Caco-2 (cell line): Measurements from ENCODE around the gene CNTD1. TPM values are rescaled to one million over a fixed set of nuclear protein-coding genes. Genes with fewer than 3 reads are reported as not detected.
A peak's percentile ranks its signal among the peaks of the same experiment; 100 is the strongest.

Source experiments
- BruUV-seq: library from RNA; stranded (reverse); fragments of 400-500 nt; replicated peaks from 2 replicates; lab custom pipeline; 2021; lab: Mats Ljungman, UMichigan
- CTCF ChIA-PET: fragments of 300-600 bp; sonication (Branson Sonifier 250); formaldehyde crosslinking; loops from one replicate; lab custom pipeline; 2022; ENCODE audit warnings: antibody characterized with exemption; lab: Charles Lee
- POLR2A ChIA-PET: fragments of 300-600 bp; sonication (Branson Sonifier 250); formaldehyde crosslinking; loops from one replicate; lab custom pipeline; 2022; ENCODE audit warnings: antibody characterized with exemption; lab: Charles Lee
- DNase-seq, 2 experiments: peaks; one replicate each; pipeline versions ENCODE4 v3.0.0 to v3.0.0-alpha.2; 2020 to 2022
- H3K27me3 ChIP-seq: replicated peaks from 2 replicates; pipeline ENCODE4 v1.6.0; 2011; ENCODE audit warnings: low read length; ENCODE audit not compliant: control insufficient read depth, insufficient read depth
- H3K36me3 ChIP-seq: 2 replicates; pipeline ENCODE4 v1.5.1; 2011; ENCODE audit warnings: low read length; ENCODE audit not compliant: control insufficient read depth, insufficient read depth
- H3K4me1 ChIP-seq: fragments of 250-450 bp; sonication (Bioruptor Pico); 2 replicates; pipeline ENCODE4 v1.5.1; 2020; ENCODE audit warnings: mild to moderate bottlenecking
- H3K4me3 ChIP-seq: 2 replicates; pipeline ENCODE4 v1.5.1; 2011; ENCODE audit warnings: low read depth, mild to moderate bottlenecking, control low read depth, low read length
- H3K9me3 ChIP-seq: fragments of 250-450 bp; sonication (Bioruptor Pico); 2 replicates; pipeline ENCODE4 v1.5.1; 2020; ENCODE audit warnings: mild to moderate bottlenecking, moderate library complexity
- H3K27ac Mint-ChIP-seq: one replicate; pipeline ENCODE4 v1.8.0; 2022; ENCODE audit warnings: mixed read lengths; ENCODE audit not compliant: unreplicated experiment
- H3K27me3 Mint-ChIP-seq: one replicate; pipeline ENCODE4 v1.8.0; 2022; ENCODE audit warnings: mixed read lengths; ENCODE audit not compliant: insufficient read depth, unreplicated experiment
- H3K36me3 Mint-ChIP-seq: one replicate; pipeline ENCODE4 v1.8.0; 2022; ENCODE audit warnings: mild to moderate bottlenecking, mixed read lengths; ENCODE audit not compliant: insufficient read depth, unreplicated experiment
- H3K4me1 Mint-ChIP-seq: one replicate; pipeline ENCODE4 v1.8.0; 2022; ENCODE audit warnings: low read depth, mixed read lengths; ENCODE audit not compliant: unreplicated experiment
- H3K4me3 Mint-ChIP-seq: one replicate; pipeline ENCODE4 v1.8.0; 2022; ENCODE audit warnings: mild to moderate bottlenecking, moderate library complexity, mixed read lengths; ENCODE audit not compliant: unreplicated experiment
- H3K9me3 Mint-ChIP-seq: one replicate; pipeline ENCODE4 v1.8.0; 2022; ENCODE audit warnings: mixed read lengths; ENCODE audit not compliant: unreplicated experiment
- intact Hi-C: fragments of 100-400 bp; cut with micrococcal nuclease; formaldehyde crosslinking; loops from one replicate; pipeline ENCODE4 v1.10.0; 2022; ENCODE audit not compliant: unreplicated experiment
- total RNA-seq: library from RNA; stranded (reverse); gene quantifications from 2 replicates; pipeline ENCODE4 v1.2.3, GENCODE V29; 2022
- TF ChIP-seq, protein P1 (sequence below), 2 experiments: fragments of 200-600 bp in 1 of 2; IDR thresholded peaks; 1 replicate in 1 of 2; 2 replicates in 1 of 2; pipeline versions ENCODE4 v1.5.1 to v1.8.0; 2011 to 2022; ENCODE audit warnings: antibody characterized with exemption in 1 of 2, control low read depth in 1 of 2, inconsistent platforms in 1 of 2, low read depth in 1 of 2, low read length in 1 of 2, mild to moderate bottlenecking in 1 of 2, moderate library complexity in 1 of 2; ENCODE audit not compliant: insufficient read depth in 1 of 2, severe bottlenecking in 1 of 2, unreplicated experiment in 1 of 2

The CNTD1 gene
- total RNA-seq, 1 experiment from 2014 or later, result 1.7 TPM

DNA sequence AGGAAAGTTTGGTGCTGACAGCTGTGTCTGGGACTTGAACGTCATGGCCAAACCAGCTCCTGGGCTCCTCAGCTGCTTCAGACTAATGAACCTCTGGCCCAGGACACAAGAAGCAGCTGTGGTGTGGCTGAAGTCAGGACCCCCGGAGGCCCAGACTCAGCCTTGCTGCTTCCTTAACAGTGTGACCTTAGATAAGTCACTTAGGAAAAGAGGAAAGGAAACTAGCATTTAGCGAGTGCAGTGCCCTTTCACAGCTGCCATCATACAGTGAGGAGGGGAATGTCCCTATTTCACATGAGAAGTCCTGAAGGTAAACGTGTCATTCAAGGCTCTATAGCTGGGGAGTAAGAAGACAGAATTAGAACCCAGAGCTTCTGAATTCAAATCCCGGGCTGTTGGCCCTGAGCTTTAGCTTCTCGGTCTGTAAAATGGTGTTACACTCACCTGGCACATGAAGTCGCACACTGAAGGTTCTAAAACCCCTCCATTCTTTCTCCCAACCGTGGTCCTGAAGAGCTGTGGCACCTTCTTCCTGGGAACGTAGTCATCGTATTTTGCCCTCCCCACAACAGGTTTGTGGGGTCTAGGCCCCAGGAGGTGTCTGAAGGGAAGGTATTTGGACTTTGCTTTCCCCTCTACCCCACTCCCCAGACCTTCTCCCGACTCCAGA is 38.5 kb upstream of the CNTD1 start:
- Histone ChIP-seq H3K27me3 (no peaks in the 10 kb centered on the region), H3K36me3 (no peaks in the 10 kb centered on the region), H3K9me3 (no peaks in the 10 kb centered on the region), H3K4me1 (peaks cover 28% of the 10 kb centered on the region), H3K4me3 (peak overlapping the region; percentile 68)
- Mint-ChIP-seq H3K4me3 (peak overlapping the region; percentile 65), H3K9me3 (no peaks in the 10 kb centered on the region), H3K4me1 (peaks cover 13% of the 10 kb centered on the region), H3K36me3 (peaks cover 6% of the 10 kb centered on the region), H3K27me3 (no peaks in the 10 kb centered on the region), H3K27ac (peak overlapping the region; percentile 21)
- no peak for DNase-seq
- intact Hi-C loops, result loop anchor here (5.0 kb wide), 2 partner anchors 83 to 183 kb away; partner anchors contain the start of genes PLEKHH3 and PSMC3IP
- BruUV-seq, result no TSS peak
- CTCF ChIA-PET, result interaction anchor here (0.5 to 1.9 kb wide), 6 partner anchors 9 to 151 kb away, joined by 3 to 5 read pairs (median 4); partner anchors contain the start of genes BECN1, RETREG3 and TUBG1
- POLR2A ChIA-PET, result interaction anchor here (0.6 to 1.5 kb wide), 6 partner anchors 14 to 601 kb away, joined by 3 to 11 read pairs (median 4); partner anchors contain the start of gene WNK4
- TF ChIP-seq, protein P1, sequence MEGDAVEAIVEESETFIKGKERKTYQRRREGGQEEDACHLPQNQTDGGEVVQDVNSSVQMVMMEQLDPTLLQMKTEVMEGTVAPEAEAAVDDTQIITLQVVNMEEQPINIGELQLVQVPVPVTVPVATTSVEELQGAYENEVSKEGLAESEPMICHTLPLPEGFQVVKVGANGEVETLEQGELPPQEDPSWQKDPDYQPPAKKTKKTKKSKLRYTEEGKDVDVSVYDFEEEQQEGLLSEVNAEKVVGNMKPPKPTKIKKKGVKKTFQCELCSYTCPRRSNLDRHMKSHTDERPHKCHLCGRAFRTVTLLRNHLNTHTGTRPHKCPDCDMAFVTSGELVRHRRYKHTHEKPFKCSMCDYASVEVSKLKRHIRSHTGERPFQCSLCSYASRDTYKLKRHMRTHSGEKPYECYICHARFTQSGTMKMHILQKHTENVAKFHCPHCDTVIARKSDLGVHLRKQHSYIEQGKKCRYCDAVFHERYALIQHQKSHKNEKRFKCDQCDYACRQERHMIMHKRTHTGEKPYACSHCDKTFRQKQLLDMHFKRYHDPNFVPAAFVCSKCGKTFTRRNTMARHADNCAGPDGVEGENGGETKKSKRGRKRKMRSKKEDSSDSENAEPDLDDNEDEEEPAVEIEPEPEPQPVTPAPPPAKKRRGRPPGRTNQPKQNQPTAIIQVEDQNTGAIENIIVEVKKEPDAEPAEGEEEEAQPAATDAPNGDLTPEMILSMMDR (IDR thresholded peaks at IDR 0.05; ENCODE audit: insufficient read depth in 1 of 2, low read depth in 1 of 2, low read length in 1 of 2, severe bottlenecking in 1 of 2, unreplicated experiment in 1 of 2), result no peak

DNA sequence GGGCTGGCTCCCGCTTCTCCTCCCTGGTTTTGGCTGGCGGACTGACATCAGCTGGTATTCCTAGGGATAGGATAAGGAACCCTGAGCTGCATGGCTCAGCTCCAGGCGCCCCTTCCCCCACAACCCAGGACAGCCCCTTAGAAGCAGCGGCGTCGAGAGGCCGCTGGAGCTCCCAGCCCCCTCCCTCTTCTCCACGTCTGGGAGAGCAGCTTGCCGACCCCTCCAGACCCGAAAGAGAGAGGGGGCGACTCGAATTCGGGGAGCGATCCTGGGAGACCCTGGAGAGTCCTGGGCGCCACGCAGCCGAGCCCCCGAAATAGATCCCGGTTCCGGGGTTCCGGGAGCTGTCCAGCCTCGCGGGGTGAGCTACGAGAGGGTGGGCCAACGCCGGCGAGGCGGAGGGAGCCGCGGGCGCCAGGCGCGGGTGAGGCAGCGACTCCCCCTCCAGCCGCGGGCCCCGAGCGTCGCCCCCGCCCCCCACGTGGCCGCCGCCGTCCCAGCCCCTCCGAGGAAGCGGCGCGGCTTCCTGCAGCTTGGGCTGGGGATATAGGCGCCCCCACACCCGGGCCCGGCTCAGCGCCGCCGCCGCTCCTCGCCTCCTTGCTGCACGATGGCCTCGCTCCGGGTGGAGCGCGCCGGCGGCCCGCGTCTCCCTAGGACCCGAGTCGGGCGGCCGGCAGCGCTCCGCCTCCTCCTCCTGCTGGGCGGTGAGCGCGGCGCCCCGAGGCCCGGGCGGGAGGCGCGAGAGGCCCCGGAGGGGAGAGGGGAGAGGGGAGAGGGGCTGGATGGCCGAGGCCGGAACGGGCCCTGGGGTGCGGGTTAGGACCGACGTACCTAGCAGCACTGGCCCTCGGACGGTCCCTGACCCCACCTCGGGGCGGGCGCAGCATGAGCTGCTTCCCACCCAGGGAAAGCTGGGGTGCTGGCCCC is 37.7 kb upstream of the CNTD1 start, which contains the start of gene RAMP2:
RAMP2 (plus strand) TSS at position 576 of the 930 bp plus-strand sequence; CDS start at position 611, 35 bp downstream.
- Histone ChIP-seq H3K27me3 (no peaks in the 10 kb centered on the region), H3K9me3 (no peaks in the 10 kb centered on the region), H3K36me3 (no peaks in the 10 kb centered on the region), H3K4me3 (peak within 1 kb of the TSS; percentile 68), H3K4me1 (peaks cover 28% of the 10 kb centered on the region)
- peak; percentile 49 to 72 for DNase-seq
- Mint-ChIP-seq H3K27ac (peak within 1 kb of the TSS; percentile 56), H3K4me3 (peak within 1 kb of the TSS; percentile 65), H3K27me3 (no peaks in the 10 kb centered on the region), H3K9me3 (no peaks in the 10 kb centered on the region), H3K36me3 (peaks cover 6% of the 10 kb centered on the region), H3K4me1 (peaks cover 19% of the 10 kb centered on the region)
- ChIA-PET CTCF (interaction anchor here (0.5 to 1.9 kb wide), 12 partner anchors 10 to 930 kb away, joined by 3 to 5 read pairs (median 3); partner anchors contain the start of genes BECN1, RETREG3, TUBG1 and VPS25), POLR2A (interaction anchor here (0.6 to 1.5 kb wide), 7 partner anchors 13 to 600 kb away, joined by 3 to 11 read pairs (median 4); partner anchors contain the start of gene WNK4)
- BruUV-seq, result no TSS peak
- TF ChIP-seq, protein P1 (IDR thresholded peaks at IDR 0.05; ENCODE audit: insufficient read depth in 1 of 2, low read depth in 1 of 2, low read length in 1 of 2, severe bottlenecking in 1 of 2, unreplicated experiment in 1 of 2), result no peak
- intact Hi-C loops, result loop anchor here (5.0 kb wide), 2 partner anchors 84 to 184 kb away; partner anchors contain the start of genes PLEKHH3 and PSMC3IP
